AG04449 (cell line): Measurements from ENCODE around the gene FBXL20.
A peak's percentile ranks its signal among the peaks of the same experiment; 100 is the strongest.

Experiments used
- CTCF ChIA-PET: fragments of 350-600 bp; formaldehyde crosslinking; extraction: SDS; loops from one replicate; lab custom pipeline; 2021; ENCODE audit warnings: antibody characterized with exemption; lab: Yijun Ruan, JAX
- POLR2A ChIA-PET: fragments of 400-600, 350-600 bp; formaldehyde crosslinking; extraction: SDS; loops from one replicate; lab custom pipeline; 2020; ENCODE audit warnings: antibody characterized with exemption, inconsistent platforms; lab: Yijun Ruan, JAX
- DNase-seq: peaks from one replicate; pipeline ENCODE4 v3.0.0-alpha.2; 2010; ENCODE audit warnings: low read depth, low spot score
- H3K4me3 ChIP-seq: 2 replicates; pipeline ENCODE4 v1.5.1; 2011; ENCODE audit warnings: low read depth, mild to moderate bottlenecking, control low read depth, low read length
- TF ChIP-seq, protein P1 (sequence below): IDR thresholded peaks from one replicate; pipeline ENCODE4 v1.5.1; 2011; ENCODE audit warnings: mild to moderate bottlenecking, moderate library complexity, low read length, control low read depth, inconsistent platforms; ENCODE audit not compliant: insufficient read depth; ENCODE audit errors: missing control alignments

FBXL20 gene

DNA sequence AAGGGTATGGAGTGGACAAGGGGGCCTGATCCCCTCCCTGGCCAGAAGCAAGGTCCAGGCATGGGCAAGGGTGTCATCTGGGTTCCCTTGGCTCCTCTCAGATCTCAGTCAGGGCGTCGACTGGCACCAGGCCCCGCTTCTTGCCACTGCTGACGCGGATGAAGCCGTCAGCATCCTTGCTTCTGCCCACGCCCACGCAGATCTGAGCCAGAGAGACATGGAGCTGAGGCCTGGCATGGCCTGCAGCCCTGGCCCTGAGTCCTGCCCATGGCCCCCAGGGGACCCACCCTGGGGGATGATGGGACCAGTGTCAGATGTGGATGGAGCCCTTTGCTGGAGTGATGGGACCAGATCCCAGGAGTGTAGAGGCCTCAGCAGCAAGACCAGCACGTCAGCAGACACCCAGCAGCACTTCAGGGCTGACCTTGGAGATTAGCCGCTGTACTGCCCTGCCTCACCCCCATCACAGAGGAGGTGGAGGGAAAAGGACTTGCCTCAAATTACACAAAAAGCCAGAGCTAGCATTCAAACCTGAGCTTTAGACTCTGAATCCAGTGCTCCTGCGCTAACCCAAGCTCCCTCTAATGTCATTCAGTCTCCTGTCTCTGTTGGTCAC, 189.1 kb downstream of the FBXL20 start:
- no peak overlapping the region for H3K4me3 ChIP-seq
- no peak for DNase-seq
- POLR2A ChIA-PET: interaction anchor here (1.0 kb wide), 1 partner anchor 13 kb away, joined by 3 read pairs; the partner anchor contains the start of gene RPL19
- CTCF ChIA-PET: interaction anchor here (0.6 to 4.2 kb wide), 3 partner anchors 24 to 38 kb away, joined by 5 to 20 read pairs (median 5); no protein-coding TSS in a partner anchor
- TF ChIP-seq, protein P1, sequence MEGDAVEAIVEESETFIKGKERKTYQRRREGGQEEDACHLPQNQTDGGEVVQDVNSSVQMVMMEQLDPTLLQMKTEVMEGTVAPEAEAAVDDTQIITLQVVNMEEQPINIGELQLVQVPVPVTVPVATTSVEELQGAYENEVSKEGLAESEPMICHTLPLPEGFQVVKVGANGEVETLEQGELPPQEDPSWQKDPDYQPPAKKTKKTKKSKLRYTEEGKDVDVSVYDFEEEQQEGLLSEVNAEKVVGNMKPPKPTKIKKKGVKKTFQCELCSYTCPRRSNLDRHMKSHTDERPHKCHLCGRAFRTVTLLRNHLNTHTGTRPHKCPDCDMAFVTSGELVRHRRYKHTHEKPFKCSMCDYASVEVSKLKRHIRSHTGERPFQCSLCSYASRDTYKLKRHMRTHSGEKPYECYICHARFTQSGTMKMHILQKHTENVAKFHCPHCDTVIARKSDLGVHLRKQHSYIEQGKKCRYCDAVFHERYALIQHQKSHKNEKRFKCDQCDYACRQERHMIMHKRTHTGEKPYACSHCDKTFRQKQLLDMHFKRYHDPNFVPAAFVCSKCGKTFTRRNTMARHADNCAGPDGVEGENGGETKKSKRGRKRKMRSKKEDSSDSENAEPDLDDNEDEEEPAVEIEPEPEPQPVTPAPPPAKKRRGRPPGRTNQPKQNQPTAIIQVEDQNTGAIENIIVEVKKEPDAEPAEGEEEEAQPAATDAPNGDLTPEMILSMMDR: no peak

DNA sequence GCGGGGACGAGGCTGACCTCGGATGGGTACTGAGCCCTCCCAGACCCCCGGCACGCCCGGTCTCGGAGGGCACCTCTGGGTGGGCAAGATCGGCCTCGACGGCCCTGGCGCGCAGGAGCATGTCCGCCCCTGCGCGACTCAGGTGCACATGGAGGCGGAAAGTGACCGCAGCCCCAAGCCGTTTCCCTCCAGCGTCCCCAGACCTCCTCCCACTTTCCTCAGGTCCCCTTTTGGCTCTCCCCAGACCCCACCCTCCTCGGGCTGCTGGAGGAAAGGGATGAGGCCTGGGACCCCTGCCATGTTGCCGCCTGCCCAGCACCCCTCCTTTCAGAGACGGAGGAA, 191.4 kb downstream of the FBXL20 start:
- CTCF ChIA-PET: interaction anchor here (0.8 to 13.8 kb wide), 7 partner anchors 16 to 412 kb away, joined by 3 to 429 read pairs (median 4); no protein-coding TSS in a partner anchor
- POLR2A ChIA-PET: interaction anchor here (1.7 to 3.3 kb wide), 2 partner anchors 8 to 10 kb away, joined by 6 to 13 read pairs; partner anchors contain the start of gene RPL19
- no peak for DNase-seq
- H3K4me3 ChIP-seq: peak overlapping the region; percentile 51
- TF ChIP-seq, protein P1: no peak

DNA sequence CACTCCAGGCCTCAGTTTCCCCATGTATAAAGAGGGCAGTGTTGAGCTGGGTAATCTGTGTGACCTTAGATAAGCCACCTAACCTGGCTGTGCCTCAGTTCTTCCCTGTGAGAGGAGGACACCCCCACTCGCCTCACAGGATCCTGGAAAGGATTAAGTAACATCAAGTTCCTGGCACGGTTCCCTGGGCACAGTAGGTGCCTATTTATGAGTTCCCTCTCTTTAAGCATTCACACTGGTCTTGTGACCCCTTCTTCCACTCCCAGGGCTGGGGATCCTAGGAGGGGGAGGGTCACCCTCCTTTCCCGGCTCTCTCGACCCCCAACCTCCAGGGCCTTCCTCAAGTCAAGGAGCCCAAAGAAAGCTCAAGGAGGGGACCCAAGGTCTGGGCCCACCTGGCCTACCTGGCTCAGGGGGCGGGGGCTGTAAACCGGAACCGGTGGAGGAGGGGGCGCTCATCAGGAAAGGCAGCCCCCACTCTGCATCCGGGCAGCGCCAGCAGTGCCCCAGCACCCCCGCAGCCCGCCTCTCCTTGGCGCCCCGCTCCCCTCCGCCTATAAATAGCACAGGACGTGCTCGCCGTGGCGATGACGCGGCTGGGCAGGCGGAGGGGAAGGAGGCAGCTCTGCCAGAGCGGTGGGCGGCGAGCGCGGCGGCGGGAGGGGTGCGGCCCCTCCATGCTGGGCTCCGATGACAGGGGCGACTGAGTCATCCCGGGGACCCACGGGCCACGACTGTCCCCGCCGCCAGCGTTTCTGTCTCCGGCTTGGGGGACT, 191.9 kb downstream of the FBXL20 start:
- CTCF ChIA-PET: interaction anchor here (0.8 to 13.8 kb wide), 10 partner anchors 15 to 412 kb away, joined by 3 to 429 read pairs (median 4); partner anchors contain the start of gene STAC2
- peak overlapping the region; percentile 51 for H3K4me3 ChIP-seq
- POLR2A ChIA-PET: interaction anchor here (1.7 to 3.3 kb wide), 2 partner anchors 8 to 10 kb away, joined by 6 to 13 read pairs; partner anchors contain the start of gene RPL19
- DNase-seq: no peak
- TF ChIP-seq, protein P1: no peak

DNA sequence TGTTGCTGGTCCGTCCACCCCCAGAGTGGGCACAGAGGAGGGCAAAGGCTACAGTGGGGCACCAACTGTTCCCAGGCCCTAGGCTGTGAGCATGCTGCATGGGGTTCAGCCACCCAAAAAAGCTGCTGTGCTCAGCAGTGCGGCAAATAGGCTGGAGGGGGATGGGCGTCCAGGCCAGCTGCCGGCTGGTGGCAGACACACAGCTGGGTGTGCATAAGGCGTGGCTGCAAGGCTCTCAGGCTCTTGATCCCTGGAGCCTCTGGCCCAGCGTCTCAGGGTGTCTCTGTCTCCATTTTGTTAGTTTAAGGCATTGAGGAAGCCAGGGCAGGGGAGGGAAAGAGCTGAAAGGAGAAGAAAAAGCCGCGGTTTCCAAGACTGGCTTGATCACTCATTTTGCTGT, 192.5 kb downstream of the FBXL20 start:
- CTCF ChIA-PET: interaction anchor here (0.8 to 13.8 kb wide), 10 partner anchors 17 to 413 kb away, joined by 3 to 429 read pairs (median 4); partner anchors contain the start of gene STAC2
- DNase-seq: no peak
- H3K4me3 ChIP-seq: no peak overlapping the region
- TF ChIP-seq, protein P1: no peak
- POLR2A ChIA-PET: interaction anchor here (1.7 to 3.3 kb wide), 2 partner anchors 9 kb away, joined by 6 to 13 read pairs; partner anchors contain the start of gene RPL19

DNA sequence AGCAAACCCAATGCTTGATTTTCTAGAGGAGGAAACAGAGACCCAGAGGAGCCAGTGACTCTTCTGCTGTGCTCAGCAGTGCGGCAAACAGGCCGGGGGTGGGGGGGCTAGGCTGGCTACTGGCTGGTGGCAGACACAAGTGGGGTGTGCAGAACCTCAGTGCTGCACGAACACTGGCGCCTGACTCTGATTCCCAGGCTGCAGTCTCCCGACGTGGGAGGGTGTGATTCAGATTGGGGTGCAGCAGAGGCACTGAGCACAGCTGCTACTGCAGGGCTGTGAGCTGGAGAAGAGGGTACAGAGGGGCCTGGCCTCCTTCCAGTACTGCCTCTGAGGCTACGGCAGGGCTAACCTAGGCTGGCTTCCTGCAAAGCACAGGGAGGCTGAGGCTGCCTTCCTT, 193.3 kb downstream of the FBXL20 start:
- TF ChIP-seq, protein P1: no peak
- H3K4me3 ChIP-seq: no peak overlapping the region
- ChIA-PET CTCF (interaction anchor here (1.1 to 13.8 kb wide), 4 partner anchors 15 to 225 kb away, joined by 3 to 429 read pairs (median 6); no protein-coding TSS in a partner anchor), POLR2A (interaction anchor here (2.9 to 3.3 kb wide), 2 partner anchors 8 to 36 kb away, joined by 13 to 18 read pairs; partner anchors contain the start of gene RPL19)
- DNase-seq: no peak
